ENCODE results near the gene KRT84. TPM values are rescaled to one million over a fixed set of nuclear protein-coding genes. Genes with fewer than 3 reads are reported as not detected.

KRT84 gene
- total and polyA plus RNA-seq, 2 of the 4 experiments (the other 2 are of a cell fraction) = not detected

GRCh38 chr12:52377266-52377665, 8.2 kb downstream of the KRT84 start:
- Histone ChIP-seq H2AK9ac (replicated peaks; ENCODE audit: low read depth, low read length, poor library complexity) (no peak overlapping the region), H2BK5ac (ENCODE audit: low read depth, low read length, poor library complexity, severe bottlenecking) (no peak overlapping the region), H2AFZ (replicated peaks; ENCODE audit: low read length, poor library complexity) (no peak overlapping the region), H3K14ac (replicated peaks; ENCODE audit: low read depth, low read length) (no peak overlapping the region), H3K4me2 (ENCODE audit: low read depth, low read length) (no peak overlapping the region), H4K8ac (ENCODE audit: low read depth in 2 of 2, low read length in 2 of 2) (no peak overlapping the region), H3K18ac (ENCODE audit: low read depth, low read length) (no peak overlapping the region), H2BK120ac (ENCODE audit: low read depth, low read length) (no peak overlapping the region), H3K4me3 (ENCODE audit: insufficient read depth, low read depth, low read length) (no peak overlapping the region), H3K4me1 (ENCODE audit: control insufficient read depth, insufficient read depth, low read length) (no peaks in the 10 kb centered on the region), H2AK5ac (ENCODE audit: low read depth, low read length) (no peak overlapping the region), H3K4ac (ENCODE audit: low read depth, low read length) (no peak overlapping the region), H3K36me3 (ENCODE audit: control insufficient read depth, insufficient read depth, low read length) (no peaks in the 10 kb centered on the region), H4K5ac (ENCODE audit: low read depth, low read length) (no peak overlapping the region), H3K9me3 (ENCODE audit: control insufficient read depth, insufficient read depth, low read length) (no peaks in the 10 kb centered on the region), H3K9ac (ENCODE audit: low read depth, low read length) (no peak overlapping the region), H3K23ac (ENCODE audit: low read depth, low read length) (no peak overlapping the region), H3K79me1 (ENCODE audit: low read depth in 1 of 2, low read length in 2 of 2) (no peaks in the 10 kb centered on the region), H2BK15ac (ENCODE audit: low read depth, low read length) (no peak overlapping the region), H4K91ac (ENCODE audit: insufficient read depth, low read depth, low read length) (no peak overlapping the region), H3K27ac (ENCODE audit: insufficient read depth, low read length) (no peak overlapping the region), H3K27me3 (ENCODE audit: control insufficient read depth, insufficient read depth, low read length) (peaks cover 36% of the 10 kb centered on the region), H3K56ac (ENCODE audit: extremely low read depth, insufficient read depth, low read length) (no peak overlapping the region), H4K20me1 (ENCODE audit: insufficient read depth, low read length) (no peaks in the 10 kb centered on the region), H3K9me1 (ENCODE audit: insufficient read depth, low read length) (no peaks in the 10 kb centered on the region), H2BK20ac (ENCODE audit: low read depth, low read length) (no peak overlapping the region)
- BruUV-seq (replicated peaks) = no TSS peak
- ChIA-PET POLR2A (ENCODE audit: unreplicated experiment) (no interaction called here), CTCF (no interaction called here)
- in situ Hi-C loops (cut with MboI; ENCODE audit: low sequenced_read_pairs) = loop anchor here (10.0 kb wide), 1 partner anchor 608 kb away; no protein-coding TSS in a partner anchor
- WGBS, 2 experiments (ENCODE audit: extremely low coverage in 2 of 2, insufficient read length in 1 of 2) = no CpG with 5 or more reads among the region's 8 CpGs
- intact Hi-C loops (cut with micrococcal nuclease) = no loop called here
- DNase-seq (no peak), ATAC-seq (ENCODE audit: low read depth) (no peak)
- dilution Hi-C loops (cut with HindIII; ENCODE audit: low sequenced_read_pairs, unreplicated experiment) = no loop called here
- TF ChIP-seq CTCF (conservative IDR thresholded peaks at IDR 0.05; ENCODE audit: low read depth, low read length) = no peak
- no peak for TF ChIP-seq SMC3 (IDR thresholded peaks at IDR 0.05; ENCODE audit: low read depth, low read length)
- TF ChIP-seq POLR2A (IDR thresholded peaks at IDR 0.05; ENCODE audit: low read depth, low read length) = no peak
- no peak for TF ChIP-seq RCOR1 (IDR thresholded peaks at IDR 0.05; ENCODE audit: insufficient replicate concordance, low read length)
- no peak for TF ChIP-seq NFE2L2 (IDR thresholded peaks at IDR 0.05; ENCODE audit: low read depth, low read length)
- TF ChIP-seq MAFK (IDR thresholded peaks at IDR 0.05; ENCODE audit: low read depth, low read length) = no peak
- no peak for TF ChIP-seq RAD21 (IDR thresholded peaks at IDR 0.05; ENCODE audit: low read length)
- no peak for TF ChIP-seq USF2 (IDR thresholded peaks at IDR 0.05; ENCODE audit: low read depth, low read length)
- TF ChIP-seq ELK1 (IDR thresholded peaks at IDR 0.05; ENCODE audit: borderline replicate concordance, low read depth, low read length) = no peak
- TF ChIP-seq CEBPB (IDR thresholded peaks at IDR 0.05; ENCODE audit: low read depth, low read length) = no peak
- TF ChIP-seq FOS (IDR thresholded peaks at IDR 0.05; ENCODE audit: low read depth, low read length) = no peak
- TF ChIP-seq BHLHE40 (IDR thresholded peaks at IDR 0.05; ENCODE audit: low read depth, low read length) = no peak
